Occipital lobe (tissue), 2 donors: ENCODE results near the gene PARD3B. TPM values are rescaled to one million over a fixed set of nuclear protein-coding genes. Genes with fewer than 3 reads are reported as not detected.

Source experiments
- DNase-seq: peaks from one replicate; lab custom pipeline; 2025; lab: John Stamatoyannopoulos, UW
- total RNA-seq: library from RNA; depleted of rRNA; stranded (reverse); fragments of >200 nt; gene quantifications from one replicate; pipeline ENCODE4 v1.2.3, GENCODE V29; 2014

Gene PARD3B
- total RNA-seq, 1 donor from 2014 or later, result 5.6 TPM

DNA sequence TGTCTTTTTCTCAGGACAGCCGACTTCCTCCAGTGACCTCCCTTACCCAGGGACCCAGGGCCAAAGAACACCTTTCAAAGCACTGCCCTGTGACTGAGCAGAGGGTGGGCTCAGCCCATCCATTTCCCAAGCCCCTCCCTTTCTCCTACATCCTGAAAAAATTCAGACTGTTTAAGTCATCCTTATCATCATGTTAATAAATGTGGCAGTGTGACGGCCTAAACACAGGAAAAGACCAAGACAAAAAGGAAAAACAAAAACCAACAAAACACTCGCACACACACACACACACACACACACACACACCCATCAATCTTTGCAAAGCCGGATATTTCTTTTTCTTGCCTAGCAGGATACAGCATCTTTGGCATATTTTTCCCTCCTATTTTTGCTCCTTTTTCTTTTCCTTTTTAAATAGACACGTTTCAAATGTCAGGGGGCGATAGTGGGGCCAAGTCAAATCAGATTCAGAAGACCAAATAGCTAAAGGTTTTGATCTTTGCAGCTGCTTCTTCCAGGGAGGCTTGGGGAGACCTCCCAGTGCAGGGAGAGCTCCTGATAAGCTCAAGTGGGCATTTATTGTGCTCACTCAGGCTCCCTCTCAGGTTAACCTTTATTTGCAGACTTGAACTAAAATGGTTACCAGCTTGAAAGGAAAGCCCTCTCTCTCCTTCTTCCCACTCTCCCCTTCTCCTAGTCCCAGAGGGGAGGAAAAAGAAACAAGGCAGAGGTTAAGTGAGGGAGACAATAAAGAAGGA is 1097.5 kb downstream of the PARD3B start:
- no peak for DNase-seq

DNA sequence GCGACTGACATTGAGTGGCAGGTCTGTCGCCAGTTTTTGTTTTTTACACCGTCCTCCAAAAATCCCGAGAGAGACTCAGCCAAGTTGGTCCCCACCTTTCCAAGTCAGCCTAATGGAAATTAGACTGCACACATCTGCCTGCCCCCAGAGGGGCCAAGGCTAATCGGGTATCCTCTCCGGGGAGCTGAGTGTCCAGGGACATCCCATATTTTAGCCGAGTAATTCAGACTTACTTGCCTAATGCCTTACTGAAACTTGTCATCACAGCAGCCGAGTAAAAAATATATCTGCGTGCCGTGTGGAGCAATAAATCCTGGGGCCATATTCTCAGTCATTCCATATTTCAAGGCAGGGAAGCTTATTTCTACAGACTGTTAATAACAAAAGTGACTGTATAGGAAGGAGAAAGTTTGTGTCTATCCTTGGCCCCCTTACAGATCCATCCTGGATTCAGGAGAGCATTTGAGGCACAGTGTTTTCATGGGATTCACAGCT is 1098.2 kb downstream of the PARD3B start:
- DNase-seq, result no peak

DNA sequence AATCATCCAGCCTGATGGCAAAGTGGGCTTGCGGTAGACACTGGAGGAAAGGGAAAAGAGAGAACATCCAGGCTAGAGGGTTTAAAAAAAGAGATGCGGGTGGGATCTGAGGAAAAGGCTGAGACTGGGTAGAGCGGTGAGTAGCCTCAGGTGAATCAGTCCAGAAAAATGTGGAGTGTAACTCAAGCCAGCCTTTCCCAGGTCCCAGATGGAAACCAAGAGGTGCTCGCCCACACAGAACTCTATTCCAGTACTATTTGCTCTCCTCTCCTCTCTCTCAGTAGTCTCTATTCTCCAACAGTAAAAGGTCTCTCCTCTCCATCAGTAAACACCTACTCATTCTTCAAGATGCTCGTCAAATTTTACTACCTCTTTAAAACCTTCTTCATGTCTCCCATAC is 1098.7 kb downstream of the PARD3B start:
- no peak for DNase-seq

DNA sequence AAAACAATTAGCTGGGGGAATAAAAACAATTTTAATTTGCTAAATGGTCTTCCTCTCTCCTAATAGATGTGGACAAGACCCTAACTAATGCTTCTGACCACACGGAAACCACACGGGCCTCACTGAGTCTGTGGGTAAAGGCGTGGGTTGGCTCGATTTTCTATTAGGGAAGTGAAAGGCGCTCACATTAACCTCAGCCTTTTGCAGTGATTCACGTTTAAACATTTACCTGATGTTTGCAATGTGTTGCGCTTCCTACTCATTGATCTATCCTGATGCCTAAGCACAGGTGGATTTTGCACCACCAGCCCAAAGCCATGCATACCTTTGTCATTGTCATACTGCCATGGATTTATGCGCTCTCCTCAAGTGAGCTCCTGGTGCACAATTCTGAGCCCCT is 1101.4 kb downstream of the PARD3B start:
- no peak for DNase-seq

DNA sequence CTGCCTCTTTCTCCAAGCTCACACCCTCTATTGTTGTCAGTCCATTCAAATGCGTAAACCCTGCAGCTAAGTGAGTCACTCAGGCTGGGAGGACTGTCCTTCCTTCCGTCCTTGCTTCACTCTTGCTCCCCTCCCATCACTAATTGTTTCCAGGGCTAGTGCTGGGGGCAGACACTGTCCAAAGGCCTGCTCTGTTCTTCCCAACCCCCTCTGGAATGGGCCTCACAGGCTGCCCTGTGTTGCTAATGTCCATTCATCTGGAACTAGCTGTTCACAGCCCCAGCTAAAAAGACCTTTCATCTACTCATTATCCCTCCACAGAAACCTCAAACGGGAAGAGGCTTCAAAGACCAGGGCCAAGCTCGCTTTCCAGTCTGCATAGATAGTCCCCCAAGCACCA is 1105.2 kb downstream of the PARD3B start:
- DNase-seq, result no peak

DNA sequence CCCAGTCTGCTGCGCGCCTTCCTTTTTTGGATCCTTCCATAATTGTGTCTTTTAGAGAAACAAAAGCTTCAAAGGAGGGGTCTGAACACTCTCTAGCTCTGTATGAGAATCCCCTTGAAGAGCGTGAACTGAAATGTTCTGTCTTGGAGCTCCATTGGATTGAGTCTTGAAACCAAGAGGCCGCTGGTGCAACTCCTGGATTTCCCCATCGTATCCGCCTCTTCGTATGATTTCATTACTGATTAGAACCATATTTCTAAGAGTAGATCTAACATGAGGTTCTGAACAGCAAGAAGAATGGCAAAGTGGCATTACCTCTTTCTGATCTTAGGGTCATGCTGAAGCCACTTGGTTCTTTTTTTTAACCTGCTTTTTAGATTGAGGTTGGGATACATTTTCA is 1105.7 kb downstream of the PARD3B start:
- DNase-seq, result no peak

DNA sequence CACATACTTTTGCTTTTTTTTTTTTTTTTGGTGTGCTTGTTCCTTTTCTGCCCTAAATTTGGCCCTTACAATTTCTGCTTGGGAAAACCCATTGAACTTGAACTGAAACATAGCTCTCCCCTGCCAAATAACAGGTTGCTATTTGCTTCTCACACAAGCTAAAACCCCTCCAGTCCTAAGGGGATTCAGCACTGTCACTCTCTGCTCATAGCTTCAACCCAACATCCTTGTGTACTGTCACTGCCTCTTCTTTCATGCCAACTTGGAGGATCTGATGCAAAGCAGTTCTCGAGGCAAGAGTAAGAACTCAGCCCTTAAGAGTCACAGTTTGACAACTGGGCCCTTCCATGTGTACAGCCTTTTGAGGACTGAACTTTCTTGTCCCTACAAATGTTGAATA is 1106.4 kb downstream of the PARD3B start:
- no peak for DNase-seq

DNA sequence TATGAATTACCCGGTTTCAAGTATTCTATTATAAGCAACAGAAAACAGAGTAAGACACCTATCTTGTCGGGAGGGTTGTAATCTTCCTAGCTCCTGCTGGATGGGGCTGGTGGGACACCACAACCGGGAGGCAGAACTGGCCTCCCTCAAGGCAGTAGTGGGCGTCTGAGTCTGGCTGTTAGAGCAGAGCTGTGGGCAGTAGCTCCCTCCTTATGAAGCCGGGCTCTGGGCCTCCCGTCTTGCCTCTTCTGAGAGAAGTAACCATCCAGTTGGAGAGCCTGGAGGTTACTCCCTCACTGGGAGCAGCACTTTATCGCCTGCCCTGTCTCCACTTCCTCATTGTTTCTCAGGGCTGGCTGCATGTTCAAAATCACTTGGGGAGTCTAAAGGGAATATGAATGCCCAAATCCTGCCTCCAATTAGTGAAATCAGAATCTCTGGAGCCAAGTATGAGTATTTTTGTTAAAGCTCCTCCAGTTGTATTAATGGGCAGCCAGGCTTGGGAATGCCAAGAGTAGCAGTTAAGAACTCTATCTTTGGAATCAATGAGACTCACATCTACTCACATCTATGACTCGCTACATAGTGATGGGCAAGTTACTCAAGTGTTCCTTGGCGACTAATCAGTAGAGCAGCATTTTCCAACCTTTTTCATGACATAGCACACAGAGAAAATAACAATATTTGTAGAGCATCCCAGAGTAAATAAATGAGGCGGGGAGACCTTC is 1109.8 kb downstream of the PARD3B start:
- no peak for DNase-seq

DNA sequence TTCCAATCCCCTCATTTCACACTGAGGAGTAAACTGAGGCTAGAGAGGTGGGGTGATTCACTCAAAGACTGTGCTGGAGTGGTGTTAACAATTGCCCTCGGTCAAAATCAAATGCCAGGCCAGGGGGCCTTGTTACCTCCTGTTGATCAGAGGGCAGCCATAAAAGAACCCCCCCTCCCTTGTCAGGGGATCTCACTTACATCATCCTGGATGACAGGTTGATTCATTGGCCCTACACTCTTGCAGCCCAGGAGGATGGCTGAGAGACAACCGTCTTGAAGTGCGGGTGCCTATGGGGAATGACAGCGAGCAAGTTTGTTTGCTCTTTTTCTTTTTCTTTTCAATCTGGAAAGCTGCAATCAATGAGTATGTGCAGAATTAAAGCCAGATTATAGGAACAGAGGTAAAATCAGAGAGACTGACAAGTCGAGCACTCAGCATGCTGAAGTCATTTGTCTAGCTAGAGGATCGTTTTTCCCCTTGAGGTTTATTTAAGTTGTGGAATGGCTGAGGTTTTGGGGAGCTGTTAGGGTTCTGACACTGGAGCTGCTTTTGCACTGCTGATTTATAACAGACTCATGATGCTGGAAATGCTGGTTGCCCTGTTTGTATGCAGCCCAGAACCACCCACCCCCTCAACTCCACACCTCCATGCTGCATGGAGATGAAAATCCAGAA is 1110.6 kb downstream of the PARD3B start:
- no peak for DNase-seq

DNA sequence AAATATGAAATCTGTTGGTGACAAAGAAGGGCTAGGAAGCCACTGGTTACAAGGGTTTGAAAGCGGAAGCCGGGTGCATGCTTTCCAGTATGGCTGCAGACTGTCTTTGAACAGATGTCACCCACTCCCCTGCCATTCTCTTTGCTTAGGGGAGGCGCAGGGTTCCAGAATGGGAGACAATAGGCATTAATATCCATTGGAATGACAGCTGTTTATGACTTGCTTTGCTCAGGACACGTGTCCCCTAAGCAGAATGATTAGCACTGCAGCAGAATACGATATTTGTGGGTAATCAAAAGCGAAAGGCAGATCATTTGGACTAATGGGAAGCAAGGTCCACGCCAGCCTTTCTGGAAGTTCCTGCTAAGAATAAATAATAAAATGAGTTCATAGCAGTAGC is 1111.2 kb downstream of the PARD3B start:
- no peak for DNase-seq

DNA sequence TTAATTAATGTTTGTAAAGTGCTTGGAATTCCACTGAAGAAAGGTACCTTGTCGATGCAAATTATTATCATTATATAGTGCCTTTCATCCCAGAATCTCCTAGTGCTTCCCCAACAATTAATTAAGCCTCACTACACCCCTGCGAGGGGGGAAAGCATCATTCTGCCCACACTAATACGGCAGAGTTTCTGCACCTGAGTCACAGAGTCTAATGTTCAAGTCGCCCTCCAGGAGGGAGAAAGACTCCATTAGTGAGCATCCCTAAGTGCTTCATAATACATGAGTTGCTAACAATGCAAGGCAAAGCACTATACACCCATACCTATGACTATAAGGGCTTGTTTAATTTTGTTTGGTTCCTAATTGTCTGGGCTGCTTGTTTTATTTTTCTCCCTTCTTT is 1111.7 kb downstream of the PARD3B start:
- DNase-seq, result no peak

DNA sequence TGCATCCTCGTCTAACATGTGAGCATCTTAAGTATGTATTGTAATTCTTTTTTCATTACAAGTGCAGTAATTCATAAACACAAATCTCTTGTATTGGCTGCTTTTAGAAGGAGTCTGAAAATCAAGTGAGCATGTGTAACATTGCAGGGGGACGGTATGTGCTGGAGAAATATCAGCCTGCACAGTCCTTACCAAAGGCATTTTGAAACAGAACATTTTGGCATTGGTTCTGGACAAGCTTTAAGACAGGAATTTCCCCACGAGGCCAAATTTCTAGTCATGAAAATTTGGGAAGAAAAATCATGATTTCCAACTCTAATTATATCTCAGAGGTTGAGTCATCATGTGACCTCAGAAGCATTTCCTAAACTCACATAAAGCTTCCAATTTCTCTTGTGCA is 1112.3 kb downstream of the PARD3B start:
- DNase-seq, result no peak

DNA sequence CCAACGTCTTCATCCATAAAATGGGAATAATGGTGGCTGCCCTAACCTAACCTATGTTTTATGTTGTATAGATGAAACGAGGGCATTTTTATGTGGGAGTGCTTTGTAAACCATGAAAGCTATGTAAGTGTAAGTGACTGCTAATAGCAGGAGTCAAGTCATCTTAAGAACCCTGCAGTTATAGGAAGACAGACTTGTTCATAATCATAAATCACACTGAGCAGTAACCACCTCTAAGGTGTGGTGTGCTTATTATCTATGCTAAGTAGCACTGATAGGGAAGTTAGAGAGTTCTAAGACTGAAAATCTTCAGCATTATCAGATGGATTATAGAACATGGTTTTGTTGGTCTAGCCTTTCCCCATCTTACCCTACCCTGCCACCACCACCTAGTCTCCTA is 1112.8 kb downstream of the PARD3B start:
- no peak for DNase-seq

DNA sequence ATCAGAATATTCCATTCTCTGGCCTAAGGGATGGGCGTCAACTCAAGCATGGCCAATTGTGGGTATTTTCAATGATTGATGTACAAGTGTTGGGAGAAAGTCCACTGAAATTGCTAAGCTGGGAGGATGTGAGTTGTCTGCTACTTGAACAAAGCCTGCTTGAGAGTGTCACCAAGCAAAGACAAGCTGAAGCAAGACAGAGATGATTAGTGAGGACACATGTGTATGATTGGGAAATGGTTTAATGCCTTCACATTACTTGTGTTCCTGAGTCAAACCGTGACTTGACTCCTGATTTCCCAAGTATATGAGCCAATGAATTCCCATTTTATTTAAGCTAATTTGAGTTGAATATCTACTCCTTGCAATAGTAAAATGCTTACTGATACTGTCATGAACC is 1113.3 kb downstream of the PARD3B start:
- no peak for DNase-seq

DNA sequence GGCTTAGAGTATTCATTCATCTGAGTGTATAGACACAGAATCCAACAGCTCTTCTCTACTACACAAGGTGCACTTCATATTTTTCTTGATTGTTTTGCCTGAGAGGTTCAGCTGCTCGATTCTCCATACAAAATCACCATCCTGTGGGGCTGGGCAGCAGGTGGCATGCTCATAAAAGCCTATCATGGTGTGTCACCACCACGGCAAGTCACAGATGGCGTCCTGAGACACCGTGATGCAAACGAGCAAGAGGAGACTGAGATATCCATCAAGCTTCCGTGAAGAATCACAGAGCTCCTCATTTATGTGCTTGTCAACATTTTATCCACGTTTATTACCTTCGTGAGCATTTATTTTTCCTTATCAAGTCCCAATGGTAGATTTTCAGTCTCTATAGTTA is 1114.6 kb downstream of the PARD3B start:
- no peak for DNase-seq

DNA sequence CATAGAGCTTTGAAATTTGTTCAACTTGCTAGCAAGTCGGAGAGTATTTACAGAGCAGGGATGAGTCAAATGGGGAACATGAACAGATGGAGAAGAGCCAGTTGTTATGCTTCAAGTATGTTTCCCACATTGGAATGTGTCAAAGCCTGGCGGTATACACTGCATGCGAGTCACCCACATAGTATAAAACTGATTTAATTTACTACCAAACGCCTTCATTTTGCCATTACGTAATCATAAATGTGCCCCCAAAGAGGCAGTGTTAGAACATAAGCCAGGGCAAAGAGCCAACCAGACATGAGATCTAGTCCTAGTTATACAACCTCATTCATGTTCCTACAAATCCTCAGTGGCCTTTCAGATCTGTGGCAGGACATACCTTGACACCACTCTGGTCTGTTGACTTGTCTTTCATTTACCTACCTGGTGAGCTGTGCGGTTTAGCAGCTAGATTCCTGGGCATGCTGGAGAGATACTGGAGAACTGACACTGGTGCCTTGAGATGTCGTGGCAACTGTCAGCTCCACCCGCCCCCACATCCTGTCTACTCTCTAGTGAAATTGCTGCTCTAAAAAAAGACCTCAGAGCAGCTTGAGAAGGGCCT is 1115.3 kb downstream of the PARD3B start:
- no peak for DNase-seq

DNA sequence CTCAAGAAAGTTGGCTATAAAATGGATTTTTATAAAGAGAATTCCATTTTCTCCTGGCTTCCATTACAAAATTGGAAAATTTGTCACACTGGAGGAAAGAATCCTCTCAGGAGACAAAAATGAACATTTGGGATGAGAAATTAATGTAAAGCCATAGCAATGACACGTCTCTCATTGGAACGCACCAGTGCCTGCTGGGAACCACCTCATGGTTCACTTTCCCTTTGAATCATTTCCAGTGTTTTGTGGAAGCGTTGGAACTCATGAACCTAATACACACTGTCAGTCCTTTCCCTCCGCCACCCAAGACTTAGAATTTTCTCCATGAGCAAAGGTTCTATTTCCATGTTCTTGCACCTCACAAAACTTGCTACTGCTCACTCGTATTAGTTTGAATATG is 1116.0 kb downstream of the PARD3B start:
- DNase-seq, result no peak

DNA sequence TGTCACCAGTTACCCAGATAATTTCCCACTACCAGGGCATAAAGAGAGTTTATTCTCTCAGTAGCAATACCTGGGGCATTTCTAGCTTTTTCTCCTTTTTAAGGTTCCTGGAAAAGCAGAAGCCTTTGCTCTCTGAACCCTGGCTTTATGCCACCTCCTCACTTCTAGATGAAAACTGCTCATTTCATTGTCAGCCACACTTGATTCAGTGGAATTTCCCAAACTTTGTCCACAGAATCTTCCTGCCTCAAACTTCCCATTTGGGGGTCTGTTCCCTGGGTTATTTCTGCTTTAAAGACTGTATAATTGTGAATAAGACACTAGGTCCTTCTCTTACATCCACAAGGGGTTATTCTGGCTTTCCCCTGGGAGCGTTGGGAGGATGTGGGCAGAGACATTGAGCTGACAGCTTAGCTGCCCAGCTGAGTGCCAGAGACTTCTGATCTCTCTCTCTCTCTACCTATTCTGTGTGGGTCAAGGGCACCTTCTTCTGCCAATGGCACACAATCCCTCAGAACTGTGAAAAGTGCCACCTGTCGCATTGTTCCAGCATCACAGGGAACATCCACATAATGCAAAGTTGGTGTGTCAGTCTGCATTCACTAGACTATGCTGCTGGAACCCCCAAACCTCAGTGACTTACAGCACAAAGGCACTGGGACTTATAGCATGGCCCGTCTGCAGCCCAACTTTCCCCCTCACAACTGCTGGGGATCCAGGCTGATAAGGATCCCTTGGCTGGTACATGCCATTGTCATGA is 1117.1 kb downstream of the PARD3B start:
- DNase-seq, result no peak

DNA sequence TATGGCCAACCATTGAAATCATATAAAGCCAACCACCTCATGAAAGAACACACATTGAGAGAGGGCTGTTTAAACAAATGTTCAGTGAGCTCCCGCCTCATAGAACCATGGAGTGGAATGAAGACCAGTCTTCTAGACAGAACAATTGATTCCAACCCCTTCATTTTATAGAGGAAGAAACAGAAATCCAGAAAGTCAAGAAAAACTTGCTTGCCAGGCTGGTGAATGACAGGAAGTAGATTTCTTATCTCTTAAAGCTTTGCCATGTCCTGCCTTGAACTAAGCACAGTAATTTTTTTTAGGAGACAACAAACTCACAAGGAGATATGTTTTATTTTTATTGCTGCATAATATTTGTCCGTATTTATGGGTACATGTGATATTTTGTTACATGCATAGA is 1120.5 kb downstream of the PARD3B start:
- DNase-seq, result no peak
